GM18499 (cell line): Measurements from ENCODE around the gene C1orf21.

Source experiments
- ATAC-seq: cut with Tn5 transposase; IDR thresholded peaks from one replicate; pipeline ENCODE4 v1.9.1; 2021; ENCODE audit warnings: moderate number of reproducible peaks; ENCODE audit not compliant: insufficient read depth, unreplicated experiment

Gene C1orf21

DNA sequence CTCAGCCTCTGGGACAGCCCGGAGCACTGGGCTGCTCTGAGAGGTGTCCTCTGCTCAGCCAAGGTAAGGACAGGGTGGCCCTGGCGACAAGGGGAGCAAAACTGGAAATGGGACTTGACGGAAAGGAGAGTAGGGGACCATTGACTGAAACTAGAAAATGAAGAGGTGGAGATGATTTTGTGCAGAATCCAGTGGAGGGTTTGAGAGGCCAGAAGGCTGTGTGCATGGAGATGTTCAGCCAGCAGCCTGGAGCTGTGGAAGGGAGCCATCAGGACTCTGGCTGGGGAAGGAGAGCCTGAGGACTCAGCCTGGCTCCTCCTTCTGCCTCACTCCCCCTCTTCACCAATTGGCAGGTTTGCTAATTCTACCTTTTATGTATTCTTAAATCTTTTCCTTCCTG is 253.7 kb downstream of the C1orf21 start:
- no peak for ATAC-seq

DNA sequence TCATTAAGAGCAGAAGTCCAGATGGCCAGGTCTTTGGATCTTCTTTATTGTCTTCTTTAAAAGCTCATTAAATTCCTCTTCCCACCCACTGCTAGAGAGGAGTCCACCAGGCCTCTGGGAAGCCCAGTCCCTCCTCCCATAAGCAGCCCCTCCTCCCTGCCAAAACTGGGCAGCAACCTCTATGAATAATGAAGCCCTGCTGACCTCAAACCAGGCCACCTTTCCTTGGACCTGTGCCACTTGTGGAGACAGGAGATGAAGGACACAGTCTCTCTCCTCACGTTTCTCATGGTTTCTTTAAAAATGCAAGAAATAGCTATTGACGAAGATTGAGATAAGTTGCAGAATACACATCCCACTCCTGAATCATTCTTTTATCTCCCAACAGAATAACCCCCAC is 255.1 kb downstream of the C1orf21 start:
- no peak for ATAC-seq

DNA sequence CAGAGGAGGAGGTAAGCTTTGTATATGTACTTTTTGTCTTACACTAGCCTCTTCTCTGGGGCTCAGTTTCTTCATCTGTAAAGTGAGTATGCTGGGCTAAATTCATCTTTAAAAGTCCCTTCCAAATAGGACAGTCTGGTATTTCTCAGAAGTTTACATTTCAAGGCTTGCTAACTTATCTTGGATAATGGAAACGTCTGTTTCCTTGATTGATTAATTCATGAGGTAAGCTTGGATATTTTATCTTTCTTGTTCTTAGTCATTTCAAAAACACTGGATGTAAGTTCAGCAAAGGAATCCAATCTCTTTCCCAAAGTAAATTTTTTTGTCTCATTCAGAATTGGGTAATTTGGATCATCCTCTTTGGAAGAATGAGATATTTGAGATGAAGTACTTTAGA is 256.8 kb downstream of the C1orf21 start:
- no peak for ATAC-seq

DNA sequence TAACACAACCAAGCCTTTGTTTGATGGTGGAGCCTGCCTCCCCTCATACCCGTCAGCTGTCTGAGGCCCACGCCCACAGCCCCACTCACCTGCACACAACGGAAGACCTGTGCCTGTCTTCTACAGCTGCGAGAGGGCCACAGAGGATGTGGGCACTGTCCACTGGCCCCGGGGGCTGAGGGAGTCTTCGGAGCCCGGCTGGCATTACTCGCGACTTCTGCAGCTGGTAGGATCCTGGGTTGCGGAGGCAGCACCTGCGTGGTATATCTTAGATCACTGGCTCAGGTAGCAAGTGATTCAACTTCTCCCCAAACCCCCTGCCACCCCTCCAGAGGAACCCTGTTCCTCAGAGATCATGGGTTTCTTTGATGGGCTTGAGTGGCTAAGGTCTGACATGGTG is 257.9 kb downstream of the C1orf21 start:
- no peak for ATAC-seq

DNA sequence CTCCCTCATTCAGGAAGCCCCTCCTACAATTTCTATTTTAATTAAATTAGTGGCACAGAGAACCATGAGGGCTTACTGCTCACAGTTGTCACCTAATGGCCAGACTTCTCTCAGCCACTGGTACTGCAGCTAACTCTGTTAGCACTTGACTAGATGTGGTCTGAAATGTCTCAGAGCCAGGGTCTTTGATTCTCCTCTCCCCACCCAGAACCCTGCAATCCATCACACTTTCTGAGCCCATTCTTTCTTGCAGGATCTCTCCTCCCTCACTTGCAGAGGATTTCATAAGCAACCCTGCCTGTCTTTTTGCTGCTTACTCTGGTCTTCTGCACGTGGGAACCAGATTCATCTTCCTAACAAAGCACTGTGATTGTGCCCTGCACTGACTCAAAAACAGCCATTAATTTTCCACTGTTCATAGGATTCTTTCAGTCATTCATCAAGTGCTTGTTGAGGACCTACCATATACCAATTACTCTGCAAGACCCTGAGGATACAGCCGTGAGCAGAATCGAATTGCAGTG is 259.4 kb downstream of the C1orf21 start:
- no peak for ATAC-seq

DNA sequence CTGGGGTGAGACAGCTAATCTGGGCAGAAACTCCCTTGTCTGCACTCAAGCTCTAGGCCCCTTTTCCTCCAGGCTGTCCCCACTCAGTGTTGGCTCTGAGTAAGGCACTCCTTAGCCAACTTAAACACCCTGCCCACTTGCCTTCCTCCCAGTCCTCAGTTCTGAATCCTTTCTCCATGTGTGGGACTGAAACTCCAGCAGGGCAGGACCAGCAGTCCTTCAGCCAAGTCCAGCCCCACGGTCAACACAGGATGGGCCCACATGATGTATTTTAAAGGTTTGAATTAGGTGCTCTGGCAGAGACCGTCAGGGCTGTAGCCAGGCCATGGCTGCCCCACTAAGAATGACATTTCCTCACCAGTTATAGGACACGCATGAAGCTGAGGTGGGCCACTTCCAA is 260.0 kb downstream of the C1orf21 start:
- ATAC-seq: no peak

DNA sequence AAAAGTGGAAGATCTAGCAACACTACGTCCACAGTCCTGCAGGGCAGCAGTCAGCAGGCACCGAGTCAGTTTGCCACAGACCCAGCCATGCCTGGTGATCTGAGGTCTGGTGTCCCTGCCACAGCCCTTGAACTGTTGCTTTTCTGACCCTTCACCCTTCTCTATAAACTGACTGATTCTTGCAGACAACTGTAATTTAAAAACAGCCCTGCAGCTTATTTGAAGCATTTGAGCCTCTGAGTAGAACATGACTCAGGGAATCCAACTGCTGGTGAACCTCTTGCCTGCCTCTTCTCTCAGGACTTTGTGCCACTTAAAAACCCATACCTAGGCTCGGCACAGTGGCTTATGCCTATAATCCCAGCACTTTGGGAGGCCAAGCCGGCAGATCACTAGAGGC is 260.6 kb downstream of the C1orf21 start:
- no peak for ATAC-seq

DNA sequence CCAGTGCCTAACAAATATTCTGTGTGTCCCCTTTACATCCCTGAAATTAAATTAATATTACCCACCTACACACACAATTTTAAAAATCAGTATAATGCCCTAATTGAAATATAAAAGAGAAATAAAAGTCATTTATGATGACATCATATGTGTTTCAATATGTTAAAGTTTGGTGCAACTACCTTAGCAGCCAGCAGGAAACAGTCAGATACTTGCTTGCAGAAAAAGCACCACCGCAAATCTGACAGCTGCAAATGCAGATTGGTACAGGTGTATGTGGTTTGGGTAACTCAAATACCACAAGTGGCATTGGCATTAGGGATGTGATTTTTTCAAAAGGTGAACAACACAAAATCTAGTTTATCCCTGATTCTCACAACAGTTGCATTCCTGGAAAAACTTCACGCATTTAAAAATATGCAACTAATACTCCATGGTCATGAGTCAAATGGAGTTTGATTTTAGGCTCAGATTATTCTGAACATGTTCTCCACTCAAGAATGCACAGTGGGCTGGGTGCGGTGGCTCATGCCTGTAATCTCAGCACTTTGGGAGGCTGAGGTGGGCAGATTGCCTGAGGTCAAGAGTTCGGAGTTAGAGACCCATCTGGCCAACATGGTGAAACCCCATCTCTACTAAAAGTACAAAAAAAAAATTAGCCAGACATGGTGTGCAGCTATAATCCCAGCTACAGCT is 261.5 kb downstream of the C1orf21 start:
- no peak for ATAC-seq

DNA sequence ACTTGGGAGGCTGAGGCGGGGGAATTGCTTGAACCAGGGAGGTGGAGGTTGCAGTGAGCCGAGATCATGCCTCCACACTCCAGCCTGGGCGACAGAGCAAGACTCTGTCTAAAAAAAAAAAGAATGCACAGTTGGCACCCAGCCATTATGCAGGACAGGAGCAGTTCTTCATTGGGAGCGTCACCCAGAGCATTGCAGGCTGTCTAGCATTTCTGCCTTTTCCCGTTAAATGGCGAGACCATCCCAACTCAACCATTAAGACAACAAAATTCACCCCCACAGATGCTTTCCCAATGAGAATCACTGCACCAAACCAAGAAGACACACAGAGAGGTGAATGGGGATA is 262.0 kb downstream of the C1orf21 start:
- no peak for ATAC-seq

DNA sequence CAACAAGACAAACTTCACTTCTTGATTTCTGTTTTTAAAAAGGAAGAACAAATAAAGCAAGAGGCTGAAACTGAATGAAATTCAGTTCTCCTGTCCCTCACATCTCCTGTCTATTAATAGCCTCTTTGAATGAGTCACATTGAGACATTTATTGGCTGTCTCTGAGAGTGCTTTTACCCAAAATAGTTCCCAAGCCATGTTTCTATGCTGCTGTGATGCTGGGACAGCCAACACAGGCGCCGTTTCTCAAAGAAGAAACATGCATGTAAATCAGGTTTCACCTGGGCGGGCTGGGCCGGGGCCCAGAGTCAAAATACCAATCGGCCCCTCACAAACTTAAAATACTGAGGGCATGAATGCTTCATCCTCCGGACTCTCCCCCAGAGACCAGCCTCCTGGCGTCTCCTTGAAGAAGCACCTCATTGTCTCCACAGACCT is 262.6 kb downstream of the C1orf21 start:
- ATAC-seq: peak; percentile 97

DNA sequence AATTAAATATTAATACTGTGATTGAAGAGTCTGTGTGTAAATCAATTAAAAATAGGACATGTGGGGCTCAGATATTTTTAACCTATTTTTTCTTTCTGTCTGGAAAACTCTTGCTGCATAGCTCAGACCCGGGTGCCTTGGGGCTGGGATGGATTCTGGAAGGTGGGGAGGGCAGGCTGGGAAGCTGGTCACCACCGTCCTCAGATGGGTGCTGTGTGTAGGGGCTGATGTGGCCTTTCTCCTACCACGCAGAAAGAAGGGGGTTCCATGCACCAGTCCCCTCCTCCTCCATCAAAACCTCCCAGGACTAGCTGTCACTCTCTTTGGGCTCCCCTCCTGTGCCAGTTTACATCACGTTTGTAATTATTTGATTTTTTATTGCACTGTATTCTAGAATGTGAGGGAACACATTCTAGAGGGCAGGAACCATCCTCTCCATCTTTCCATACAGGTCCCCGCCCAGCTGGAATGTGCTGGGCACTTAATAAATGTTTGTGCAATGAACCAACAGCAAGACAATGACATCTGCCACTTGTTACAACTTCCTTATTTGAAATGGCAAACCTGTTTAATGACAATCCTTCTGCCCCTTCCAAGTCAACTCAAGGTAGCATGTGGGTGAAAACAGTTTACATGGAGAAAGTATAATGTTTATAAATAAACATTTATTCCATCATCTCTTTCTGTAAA is 263.5 kb downstream of the C1orf21 start:
- ATAC-seq: no peak

DNA sequence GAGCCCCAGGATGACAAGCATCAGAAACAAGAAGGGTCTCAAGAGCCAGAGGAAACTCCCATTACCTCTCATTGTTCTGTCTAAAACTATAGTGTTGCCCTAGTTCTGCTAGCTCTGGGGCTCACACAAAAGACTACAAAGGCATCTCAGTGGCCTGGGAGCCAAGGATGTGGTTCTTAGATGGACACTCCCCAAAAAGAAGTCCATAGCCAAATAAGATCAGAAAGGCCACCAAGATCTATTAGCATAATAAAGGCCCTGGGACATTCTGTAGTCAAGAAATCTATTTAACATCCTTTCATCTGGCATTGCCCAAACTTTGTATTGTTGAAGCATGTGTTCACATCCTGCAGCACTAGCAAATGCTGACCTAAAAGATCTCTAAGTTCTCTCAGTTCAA is 268.4 kb downstream of the C1orf21 start:
- no peak for ATAC-seq

DNA sequence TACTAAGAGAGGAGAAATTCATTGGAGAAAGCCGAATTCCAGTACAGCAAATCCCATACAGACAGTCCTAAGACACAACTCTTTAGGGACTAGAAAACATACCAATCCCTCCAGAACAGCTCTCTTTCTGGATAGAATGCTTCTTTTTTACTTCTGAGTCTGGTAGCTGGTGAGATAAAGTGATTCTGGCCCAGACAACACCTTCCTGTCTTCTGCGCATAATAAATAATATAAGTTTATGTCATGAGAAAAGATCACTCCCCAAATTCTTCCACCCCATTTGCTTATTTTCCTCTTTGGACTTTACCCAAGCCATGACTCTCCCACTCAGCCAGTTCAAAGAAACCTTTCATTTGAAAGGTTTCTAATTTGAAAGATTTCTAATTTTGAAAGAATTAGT is 269.4 kb downstream of the C1orf21 start:
- ATAC-seq: no peak

DNA sequence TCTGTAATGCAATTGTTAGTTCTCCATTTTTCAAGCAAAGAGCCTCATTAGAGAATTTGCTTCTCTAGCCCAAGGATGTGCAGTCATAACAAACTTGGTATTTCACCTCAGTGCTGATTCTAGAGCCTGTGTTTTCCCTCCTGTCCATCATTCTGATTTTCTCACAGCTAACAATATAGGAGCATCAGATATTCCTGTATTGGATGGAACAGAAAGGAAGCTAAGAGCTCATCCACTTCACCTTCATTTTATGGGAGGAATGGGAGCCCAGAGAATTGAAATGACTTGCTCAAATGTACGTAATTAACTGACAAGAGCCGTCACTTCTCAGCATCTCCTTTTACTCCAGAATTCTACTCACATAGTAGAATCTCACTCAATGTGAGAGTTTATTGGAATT is 271.2 kb downstream of the C1orf21 start:
- ATAC-seq: no peak

DNA sequence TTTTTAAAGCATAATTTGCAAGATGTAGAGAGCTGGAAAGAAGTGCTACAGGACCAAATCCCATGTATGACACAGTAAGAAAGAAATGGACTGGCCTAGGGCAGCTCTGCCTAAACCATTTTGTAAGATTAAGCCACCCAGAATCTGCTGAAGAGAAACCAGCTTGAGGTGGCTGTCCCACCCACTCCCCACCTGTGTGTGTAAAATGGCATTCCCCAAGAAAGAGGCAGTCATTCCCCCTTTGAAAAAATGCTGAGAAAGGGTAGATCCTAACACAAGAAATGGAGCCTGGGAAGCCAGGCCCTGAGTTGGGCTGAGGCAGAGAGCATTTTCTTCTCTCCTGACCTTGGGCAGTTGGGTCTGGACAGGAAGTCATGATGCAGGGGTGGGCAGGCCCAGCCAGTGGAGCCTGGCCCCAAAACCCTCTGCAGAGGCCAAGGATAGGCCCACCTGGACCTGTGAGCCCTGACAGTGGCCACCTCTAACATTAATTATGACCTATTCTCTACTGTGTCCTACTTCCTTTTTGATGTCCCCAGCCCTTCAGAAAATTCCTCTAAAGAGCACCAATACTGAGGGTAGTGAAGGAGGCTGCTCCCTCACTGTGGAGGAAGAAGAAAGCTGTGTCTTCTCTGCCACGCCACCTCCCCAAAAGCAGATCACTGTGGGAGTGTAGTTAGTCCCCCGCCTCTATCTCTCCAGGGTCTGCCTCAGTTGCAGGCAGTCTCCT is 273.8 kb downstream of the C1orf21 start:
- ATAC-seq: no peak

DNA sequence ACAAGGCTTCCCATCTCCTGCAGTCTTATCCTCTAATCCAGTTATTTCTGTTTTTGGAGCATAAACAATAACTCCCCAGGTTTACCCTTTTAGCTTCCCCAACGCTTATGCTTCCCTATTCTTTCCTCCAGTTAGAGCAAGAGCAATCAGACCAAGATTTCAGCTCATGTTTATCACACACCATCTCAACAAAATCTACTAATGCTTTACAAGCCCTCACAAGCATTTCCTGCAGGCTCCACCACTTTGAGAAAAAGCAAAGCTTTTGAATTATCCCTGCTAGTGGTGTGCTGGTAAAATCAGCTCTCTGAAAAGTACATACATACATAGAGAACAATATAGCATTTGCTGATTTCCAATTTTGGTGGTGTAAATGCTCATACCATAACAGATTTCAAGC is 275.0 kb downstream of the C1orf21 start:
- ATAC-seq: no peak

DNA sequence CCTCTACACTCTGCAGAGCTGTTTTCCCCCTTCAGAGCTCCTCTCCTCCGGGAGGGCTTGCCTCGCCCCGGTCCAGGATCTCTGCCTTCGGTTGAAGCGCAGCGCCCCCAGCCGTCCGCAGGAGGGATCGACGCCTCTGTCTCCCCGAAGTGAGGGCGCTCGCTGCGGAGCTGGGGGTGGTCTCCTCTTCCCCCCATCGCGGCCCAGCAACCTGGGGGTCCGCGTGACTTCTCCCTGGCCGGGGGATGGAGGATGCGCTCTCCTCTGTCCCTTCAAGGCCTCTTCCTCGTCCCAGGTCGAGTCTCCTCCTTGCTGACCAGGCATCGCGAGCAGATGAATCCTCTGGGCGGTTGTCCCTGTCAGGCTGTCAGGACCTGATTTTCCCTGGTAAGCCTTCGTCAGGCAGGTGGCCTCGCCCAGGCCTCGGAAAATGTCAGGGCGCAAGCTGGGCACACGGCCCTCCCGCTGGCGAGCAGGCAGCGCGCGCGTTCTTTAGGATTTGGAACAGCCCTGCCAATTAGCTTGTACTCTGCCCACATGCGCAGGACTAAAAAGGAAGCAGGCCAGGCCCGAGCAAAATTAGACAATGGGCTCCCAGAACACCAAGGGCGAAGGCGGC is 277.3 kb downstream of the C1orf21 start:
- no peak for ATAC-seq

DNA sequence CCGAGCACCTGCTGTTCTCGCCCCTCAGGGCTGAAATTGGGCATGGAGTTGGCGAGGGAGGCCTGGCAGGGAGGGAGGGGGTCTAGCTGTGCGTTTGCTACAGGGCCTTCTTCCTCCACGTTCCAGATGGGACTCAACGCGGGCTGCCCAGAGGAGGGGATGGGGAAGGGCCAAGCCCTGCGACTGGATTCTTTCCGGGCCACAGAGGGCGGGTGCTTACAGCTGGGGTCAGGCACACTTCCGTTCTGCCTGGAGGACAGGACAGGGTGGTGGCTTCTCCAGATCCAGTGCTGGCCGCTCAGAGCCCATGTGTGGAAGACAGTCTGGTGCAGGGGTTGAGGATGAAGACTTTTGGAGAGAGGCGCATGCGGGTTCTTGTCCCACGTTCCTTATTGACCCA is 277.8 kb downstream of the C1orf21 start:
- ATAC-seq: no peak

DNA sequence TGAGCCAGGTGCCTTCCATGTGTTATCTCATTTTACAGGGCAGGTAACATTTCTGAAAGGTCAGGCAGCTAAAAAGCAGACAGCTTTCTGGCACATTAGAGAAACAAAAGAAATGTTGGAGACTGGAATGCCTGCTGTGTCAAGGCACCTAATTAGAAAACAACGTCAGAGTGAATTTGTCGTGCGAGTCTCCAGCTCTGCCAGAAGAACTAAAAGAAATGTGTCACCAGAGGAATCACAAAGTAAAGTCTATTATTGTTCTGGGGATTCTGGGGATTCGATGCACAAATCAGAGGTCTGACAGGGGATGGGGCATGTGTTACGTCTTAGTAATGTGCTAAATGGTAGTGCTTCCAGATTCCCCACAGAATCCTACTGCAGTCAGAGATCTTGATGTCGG is 278.5 kb downstream of the C1orf21 start:
- ATAC-seq: no peak

DNA sequence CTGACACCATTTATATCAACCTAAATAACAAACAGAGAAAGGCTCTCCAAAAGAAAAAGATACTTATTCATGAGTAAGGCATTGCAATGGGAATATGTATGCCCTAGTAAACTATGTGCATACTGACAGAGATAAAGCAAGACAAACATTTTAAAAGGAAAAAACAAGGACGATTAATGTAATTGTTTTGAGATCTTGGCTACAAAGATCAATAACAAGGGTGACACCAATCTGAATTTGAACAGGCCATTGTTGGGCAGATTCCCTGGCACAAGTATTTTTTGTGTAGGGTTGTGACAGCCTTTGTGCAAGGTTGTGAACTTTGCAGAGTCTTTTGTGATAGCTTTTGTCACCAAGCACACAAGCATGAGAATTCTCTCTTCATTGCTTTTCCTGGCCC is 282.6 kb downstream of the C1orf21 start:
- ATAC-seq: no peak
